Measurements from ENCODE around the gene AKR1C4.
"Not testable (repeated sequence)": the region's sequence is repeated elsewhere in the genome, so short reads cannot be mapped to it uniquely, and the experiment has no call there.

AKR1C4 gene

DNA sequence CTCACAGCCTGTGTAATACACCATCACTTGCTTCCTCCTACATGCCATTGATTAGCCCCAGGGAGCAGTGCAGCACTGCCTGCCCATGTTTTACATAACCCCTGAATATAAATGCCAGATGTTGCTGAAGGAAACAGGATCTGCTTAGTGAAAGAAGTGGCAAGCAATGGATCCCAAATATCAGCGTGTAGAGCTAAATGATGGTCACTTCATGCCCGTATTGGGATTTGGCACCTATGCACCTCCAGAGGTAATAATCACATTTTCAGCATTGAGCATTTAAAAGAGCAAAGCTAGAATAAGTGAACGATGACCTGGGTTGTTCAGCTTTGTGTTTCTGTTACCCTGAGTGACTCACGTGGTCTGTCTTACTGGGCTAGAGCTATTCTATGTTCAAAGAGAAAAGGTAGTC is at the start of gene AKR1C4:
Gene AKR1C4, plus strand, starts transcription at position 136 of the 412 bp plus-strand sequence. Its CDS starts 31 bp downstream, at position 167.
- no peak for DNase-seq

- DNase-seq, result no peak
These were observed 49.8 kb upstream of the AKR1C4 start for GRCh38 chr10:5146920-5147254.

GRCh38 chr10:5147255-5147980 is 49.2 kb upstream of the AKR1C4 start:
- no peak for DNase-seq

DNA sequence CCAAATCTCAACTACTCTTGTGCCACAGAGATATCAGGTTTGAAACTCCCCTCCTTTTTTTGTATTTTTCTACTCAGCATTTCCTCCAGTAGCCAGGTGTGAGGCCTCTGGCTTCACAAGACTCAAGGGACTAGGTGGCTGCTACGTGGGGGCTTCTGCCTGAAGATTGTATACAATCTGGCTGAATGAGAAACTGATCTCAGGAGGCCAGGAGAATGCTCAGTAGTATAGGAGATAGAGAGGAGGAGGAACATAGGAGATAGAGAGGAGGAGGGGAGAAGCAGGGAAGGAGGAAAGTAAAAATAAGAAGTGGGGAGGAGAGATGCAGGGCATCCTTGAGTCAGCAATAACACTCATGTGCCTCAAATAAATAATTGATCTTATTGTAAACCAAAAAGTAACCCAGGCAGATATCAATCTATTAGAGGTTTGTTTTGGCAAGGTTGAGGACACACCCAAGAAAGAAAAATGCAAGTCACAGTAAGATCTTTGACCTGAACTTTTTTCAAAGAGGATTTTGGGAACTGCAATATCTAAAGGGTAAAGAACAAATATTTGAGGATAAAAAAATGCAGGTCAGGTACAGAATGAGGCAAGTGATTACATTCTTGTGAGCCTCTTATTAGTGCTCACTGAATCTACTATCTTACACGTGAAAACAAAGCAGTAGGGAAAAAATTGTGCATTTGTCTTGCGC is 48.5 kb upstream of the AKR1C4 start:
- no peak for DNase-seq

DNA sequence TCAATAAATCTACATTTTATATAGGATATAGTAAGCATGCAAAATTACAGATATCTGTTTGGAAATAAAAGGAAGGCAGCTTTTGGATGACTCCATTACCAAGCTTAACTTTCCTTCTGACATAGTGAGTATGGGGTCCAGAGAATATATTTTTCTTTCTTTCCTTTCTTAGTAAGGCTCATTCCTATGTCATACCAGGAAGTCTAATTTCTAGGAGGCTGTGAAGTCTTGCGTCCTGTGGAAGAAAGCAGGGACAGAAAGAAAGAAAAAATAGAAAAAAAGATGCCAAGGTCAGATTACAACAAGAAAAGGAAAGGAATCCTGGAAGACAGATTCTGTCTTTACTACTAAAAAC is 48.0 kb upstream of the AKR1C4 start:
- DNase-seq, result no peak

DNA sequence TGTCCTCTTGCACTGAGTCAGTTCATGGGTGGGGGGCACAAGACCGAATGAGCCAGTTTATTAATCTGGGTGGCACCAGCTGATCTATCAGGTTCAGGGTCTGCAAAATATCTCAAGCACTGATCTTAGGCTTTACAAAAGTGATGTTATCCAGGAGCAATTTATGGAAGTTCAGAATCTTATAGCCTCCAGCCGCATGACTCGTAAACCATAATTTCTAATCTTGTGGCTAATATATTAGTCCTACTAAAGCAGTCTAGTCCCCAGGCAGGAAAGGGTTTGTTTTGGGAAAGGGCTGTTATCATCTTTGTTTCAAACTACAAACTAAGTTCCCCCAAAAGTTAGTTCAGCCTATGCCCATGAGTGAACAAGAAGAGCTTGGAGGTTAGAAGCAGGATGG is 45.6 kb upstream of the AKR1C4 start:
- no peak for DNase-seq

GRCh38 chr10:5155951-5156350 is 40.7 kb upstream of the AKR1C4 start:
- DNase-seq, result no peak

GRCh38 chr10:5157501-5157900 is 39.1 kb upstream of the AKR1C4 start:
- DNase-seq, result no peak

DNA sequence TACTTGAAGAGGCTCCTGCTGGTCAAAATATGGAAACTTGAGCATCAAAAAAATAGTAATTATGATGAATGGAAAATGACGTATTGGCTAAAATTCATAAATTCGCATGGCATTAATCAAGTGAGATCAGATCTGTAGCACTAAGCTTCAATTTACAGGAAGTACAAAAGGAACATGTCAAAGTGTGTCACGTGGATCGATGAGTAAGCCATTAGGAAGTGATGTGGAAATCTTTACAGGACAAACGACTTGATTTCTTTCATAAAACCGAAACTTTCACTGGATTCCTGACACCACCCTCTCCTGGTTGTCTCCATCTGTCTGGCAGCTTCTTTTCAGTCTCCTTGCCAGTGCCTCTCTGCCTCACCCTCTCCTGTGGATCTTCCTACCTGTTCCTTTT is 37.5 kb upstream of the AKR1C4 start:
- DNase-seq, result no peak

DNA sequence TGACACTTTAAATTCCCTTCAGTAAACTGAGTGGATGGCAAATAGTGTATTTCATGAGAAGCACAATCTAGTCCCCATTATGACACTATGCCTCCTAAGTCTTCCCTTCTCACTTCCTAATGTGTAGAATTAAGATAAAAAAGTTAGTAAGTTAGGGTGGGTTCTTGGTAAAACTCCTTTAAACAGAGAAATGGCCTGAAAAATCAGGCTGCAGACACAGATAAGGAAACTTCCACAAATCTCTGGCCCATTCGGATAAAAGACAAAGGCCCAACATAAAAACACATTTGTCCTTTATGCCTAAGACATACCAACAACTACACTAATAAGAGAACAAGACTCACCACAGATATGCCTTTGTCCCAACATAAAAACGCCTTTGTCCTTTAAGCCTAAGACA is 33.1 kb upstream of the AKR1C4 start:
- no peak for DNase-seq

DNA sequence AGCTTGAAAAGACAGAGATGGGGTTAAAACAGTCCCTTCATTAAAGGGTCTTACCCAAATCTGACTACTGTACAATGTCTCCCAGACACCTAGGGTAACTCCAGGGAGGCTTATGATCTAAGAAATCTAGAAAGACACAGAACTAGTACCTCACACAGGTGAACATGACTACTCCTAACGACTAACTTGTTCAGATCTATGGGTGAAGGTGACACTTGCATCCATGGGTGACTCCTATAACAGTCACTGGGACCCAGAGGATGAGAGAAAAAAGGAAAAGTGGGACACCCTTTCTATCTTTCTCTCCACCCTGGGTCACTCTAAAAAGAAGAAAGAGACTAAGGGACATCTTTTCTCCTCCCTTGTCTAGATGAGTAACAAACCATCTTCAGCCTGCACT is 30.9 kb upstream of the AKR1C4 start:
- DNase-seq, result no peak

DNA sequence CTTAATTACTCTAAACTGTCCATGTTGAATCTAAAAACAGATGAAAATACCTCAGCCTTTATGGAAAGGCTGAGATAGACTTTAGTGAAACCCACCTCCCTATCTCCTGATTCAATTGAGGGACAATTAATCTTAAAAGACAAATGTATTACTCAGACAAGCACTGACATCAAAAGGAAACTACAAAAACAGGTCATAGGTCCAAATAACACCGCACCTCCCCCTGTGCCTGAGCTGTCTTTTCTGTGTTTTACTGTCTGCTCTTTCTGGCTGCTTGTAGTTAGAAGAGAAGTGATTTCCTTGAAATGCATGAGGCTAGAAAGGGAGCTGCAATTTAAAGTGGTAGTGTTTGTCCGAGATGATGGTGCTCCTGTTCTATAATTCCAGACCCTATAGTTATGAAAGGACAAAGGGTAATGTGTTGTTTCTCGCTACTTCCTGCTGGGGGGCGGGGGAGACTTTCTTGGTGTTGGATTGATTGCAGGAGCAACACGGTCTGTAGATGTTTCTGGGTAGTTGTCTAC is 27.7 kb upstream of the AKR1C4 start:
- DNase-seq, result no peak

GRCh38 chr10:5175581-5175980 is 21.1 kb upstream of the AKR1C4 start:
- not testable (repeated sequence) for DNase-seq

DNA sequence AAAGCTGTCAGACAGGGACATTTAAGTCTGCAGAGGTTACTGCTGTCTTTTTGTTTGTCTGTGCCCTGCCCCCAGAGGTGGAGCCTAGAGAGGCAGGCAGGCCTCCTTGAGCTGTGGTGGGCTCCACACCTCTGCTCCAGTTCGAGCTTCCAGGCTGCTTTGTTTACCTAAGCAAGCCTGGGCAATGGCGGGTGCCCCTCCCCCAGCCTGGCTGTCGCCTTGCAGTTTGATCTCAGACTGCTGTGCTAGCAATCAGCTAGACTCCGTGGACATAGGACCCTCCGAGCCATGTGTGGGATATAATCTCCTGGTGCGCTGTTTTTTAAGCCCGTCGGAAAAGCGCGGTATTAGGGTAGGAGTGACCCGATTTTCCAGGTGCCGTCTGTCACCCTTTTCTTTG is 16.1 kb upstream of the AKR1C4 start:
- DNase-seq, result not testable (repeated sequence)

DNA sequence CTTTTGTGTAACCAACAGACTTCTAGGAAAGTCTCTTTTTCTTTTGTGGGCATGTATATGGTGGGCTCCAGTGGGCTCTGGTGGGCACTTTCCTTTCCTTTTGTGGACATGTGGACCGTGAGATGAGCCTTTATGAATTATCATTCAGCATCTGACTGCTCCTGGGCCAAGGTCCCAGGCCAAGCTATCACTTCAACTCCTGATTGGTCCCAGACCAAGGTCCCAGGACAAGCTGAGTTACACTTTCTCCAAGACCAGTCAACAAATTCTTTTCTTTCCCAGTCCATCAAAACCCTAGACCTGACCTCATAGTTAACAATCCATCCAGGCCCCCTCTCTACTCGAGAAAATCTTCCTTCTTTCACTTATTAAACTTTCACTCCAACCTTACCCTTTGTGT is 12.7 kb upstream of the AKR1C4 start:
- no peak for DNase-seq

DNA sequence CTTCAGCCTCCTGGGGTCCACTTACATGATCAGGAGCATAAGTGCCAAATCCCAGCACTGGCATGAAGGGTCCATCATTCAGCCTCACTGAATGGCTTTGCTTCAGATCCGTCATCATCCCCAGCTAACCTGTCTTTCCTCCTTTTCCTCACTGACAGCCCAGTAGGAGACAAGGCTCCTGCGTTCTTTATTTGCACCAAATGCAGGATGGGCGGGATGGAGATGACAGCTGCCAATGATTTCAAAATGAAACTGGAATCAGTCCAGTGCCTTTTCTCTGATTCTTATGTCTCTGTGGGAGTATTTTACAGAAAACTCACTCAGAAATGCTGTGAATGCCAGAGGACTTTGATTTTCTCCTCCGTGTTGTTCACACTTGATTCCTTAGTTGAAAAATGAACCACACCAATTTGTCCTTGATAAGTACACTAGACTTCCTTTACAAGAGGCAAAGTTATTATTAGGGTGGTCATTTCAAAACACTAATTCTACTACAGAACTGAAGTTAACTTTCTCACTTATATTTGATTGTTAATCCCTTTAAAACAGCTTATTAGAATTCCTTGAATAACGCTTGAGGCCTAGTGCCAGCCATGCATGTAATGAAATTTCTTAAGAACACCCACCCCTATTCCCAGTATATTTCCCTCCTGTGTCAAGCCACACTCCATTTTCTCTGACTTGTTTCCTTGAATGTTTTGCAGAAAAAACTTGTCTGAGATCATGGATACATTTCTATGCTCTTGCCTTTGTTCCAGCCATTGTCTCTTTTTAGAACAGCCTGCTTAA is 11.5 kb upstream of the AKR1C4 start, which contains the start of gene AKR1C8:
Gene AKR1C8, minus strand, starts transcription at position 164 of the 789 bp plus-strand sequence. Its CDS starts 46 bp downstream, at position 118.
- no peak for DNase-seq

GRCh38 chr10:5187867-5188266 is 8.8 kb upstream of the AKR1C4 start:
- DNase-seq, result no peak

- DNase-seq, result no peak
These were observed 8.3 kb upstream of the AKR1C4 start for GRCh38 chr10:5188358-5188757.

- no peak for DNase-seq
These were observed 2.2 kb upstream of the AKR1C4 start for GRCh38 chr10:5194431-5194830.

GRCh38 chr10:5195727-5196374 is 786 bp upstream of the AKR1C4 start:
- no peak for DNase-seq

DNA sequence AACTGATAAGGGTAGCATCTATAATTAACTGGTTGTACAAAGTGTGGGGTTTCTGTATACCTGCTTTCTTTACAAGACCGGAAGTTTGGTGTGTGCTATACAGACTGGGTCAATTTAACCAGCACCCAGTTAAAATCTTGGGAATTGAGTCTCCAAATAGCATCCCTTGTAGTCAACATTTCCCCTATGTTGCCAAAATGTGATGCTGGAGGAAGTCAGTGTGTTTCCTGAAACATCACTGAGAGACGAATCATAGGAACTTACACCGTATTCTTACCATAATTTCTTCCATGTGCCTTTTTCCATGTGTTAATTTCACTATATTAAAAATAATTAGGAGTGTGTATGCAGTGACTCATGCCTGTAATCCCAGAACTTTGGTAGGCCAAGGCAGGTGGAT is 1.7 kb downstream of the AKR1C4 start:
- no peak for DNase-seq

DNA sequence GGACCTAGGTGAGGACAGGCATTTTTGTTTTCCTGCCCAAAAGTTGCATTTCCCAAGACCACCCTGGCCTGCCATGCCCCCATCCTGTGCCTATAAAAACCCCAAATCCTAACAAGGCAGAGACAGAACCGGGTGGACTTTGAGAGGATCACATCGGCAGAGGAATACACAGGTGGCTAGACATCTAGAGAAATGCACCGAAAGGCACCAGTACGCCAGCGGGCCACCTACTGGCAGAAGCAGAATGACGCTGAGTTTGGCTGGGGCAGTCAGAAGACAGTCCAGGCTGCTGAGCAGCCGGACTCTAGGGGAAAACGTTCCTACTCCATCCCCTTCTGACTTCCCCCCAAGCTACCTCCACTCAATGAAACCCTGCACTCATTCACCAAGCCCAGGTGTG is 2.8 kb downstream of the AKR1C4 start:
- DNase-seq, result no peak

DNA sequence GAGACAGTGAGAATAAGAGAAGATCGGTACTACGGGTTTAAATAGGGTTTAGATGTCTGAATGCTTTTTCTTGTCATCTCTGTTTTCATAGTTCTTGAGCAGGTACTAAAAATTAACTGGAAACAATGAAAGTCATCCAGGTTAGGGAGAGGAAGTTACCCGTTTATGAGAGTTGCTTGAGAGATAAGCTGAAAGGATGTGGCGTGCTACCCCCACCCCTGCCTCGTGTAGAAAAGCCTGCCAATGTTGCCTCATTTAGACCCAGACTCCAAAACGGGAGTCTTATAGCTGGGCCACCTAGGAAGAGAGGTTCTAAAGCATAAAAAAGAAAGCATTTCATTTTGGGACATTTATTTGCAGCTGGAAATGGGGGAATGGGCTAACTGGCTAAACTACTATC is 10.2 kb downstream of the AKR1C4 start:
- no peak for DNase-seq

All from stimulated activated naive CD4-positive, alpha-beta T cell treated with Interleukin-2 at 50 U/mL for 16 hours (primary cell).